SH-SY5Y (cell line): ENCODE measurements around the gene DEPDC5.

Source experiments
- GATA2 ChIP-seq: IDR thresholded peaks from 2 replicates; pipeline ENCODE4 v1.6.1; 2011; ENCODE audit warnings: mild to moderate bottlenecking, low read depth, low read length
- GATA3 ChIP-seq: IDR thresholded peaks from 2 replicates; pipeline ENCODE4 v1.6.1; 2011; ENCODE audit warnings: low read depth, mild to moderate bottlenecking, low read length, moderate library complexity

- TF ChIP-seq GATA2 (no peak), GATA3 (no peak)
Observed at GRCh38 chr22:31951194-31952093, 197.6 kb downstream of the DEPDC5 start.
